Osteoblast (primary cell): ENCODE results near the gene PRKN. TPM values are rescaled to one million over a fixed set of nuclear protein-coding genes. Genes with fewer than 3 reads are reported as not detected.

ENCODE experiments used
- DNase-seq: peaks from one replicate; pipeline ENCODE4 v3.0.0; 2011; ENCODE audit warnings: low spot score, mixed read lengths; ENCODE audit not compliant: insufficient read length; ENCODE audit errors: missing footprints
- H2AFZ ChIP-seq: 2 replicates; pipeline ENCODE4 v1.6.0; 2011; ENCODE audit warnings: mild to moderate bottlenecking, low read length
- H3K27ac ChIP-seq: 2 replicates; pipeline ENCODE4 v1.5.1; 2011; ENCODE audit warnings: mild to moderate bottlenecking, low read depth, low read length, moderate library complexity
- H3K27me3 ChIP-seq: 2 replicates; pipeline ENCODE4 v1.6.0; 2012; ENCODE audit warnings: mild to moderate bottlenecking, control low read depth, inconsistent platforms, low read length, moderate library complexity; ENCODE audit not compliant: insufficient read depth
- H3K36me3 ChIP-seq: 2 replicates; pipeline ENCODE4 v1.5.1; 2011; ENCODE audit warnings: mild to moderate bottlenecking, low read length, control low read depth, moderate library complexity; ENCODE audit not compliant: insufficient read depth
- H3K4me1 ChIP-seq: 2 replicates; pipeline ENCODE4 v1.5.1; 2011; ENCODE audit warnings: mild to moderate bottlenecking, low read length, control low read depth, moderate library complexity; ENCODE audit not compliant: insufficient read depth
- H3K4me2 ChIP-seq: 2 replicates; pipeline ENCODE4 v1.6.0; 2011; ENCODE audit warnings: mild to moderate bottlenecking, low read length; ENCODE audit not compliant: insufficient read depth
- H3K4me3 ChIP-seq: fragments of 200-600 bp; sonication (generic); 3 replicates; pipeline ENCODE4 v1.5.1; 2012; ENCODE audit warnings: mild to moderate bottlenecking, low read length, inconsistent platforms; ENCODE audit not compliant: insufficient read depth
- H3K79me2 ChIP-seq: 2 replicates; pipeline ENCODE4 v1.6.0; 2012; ENCODE audit warnings: mild to moderate bottlenecking, low read length, control low read depth, inconsistent platforms; ENCODE audit not compliant: insufficient read depth
- H3K9me3 ChIP-seq: 2 replicates; pipeline ENCODE4 v1.5.1; 2011; ENCODE audit warnings: low read depth, low read length, control low read depth
- H4K20me1 ChIP-seq: 2 replicates; pipeline ENCODE4 v1.6.0; 2012; ENCODE audit warnings: mild to moderate bottlenecking, low read length, control low read depth; ENCODE audit not compliant: insufficient read depth
- CTCF ChIP-seq: IDR thresholded peaks from 2 replicates; pipeline ENCODE4 v1.5.1; 2011; ENCODE audit warnings: mild to moderate bottlenecking, low read depth, low read length, moderate library complexity; ENCODE audit errors: extremely low read depth
- total RNA-seq: library from RNA; depleted of rRNA; stranded (reverse); fragments of >200 nt; gene quantifications from 2 replicates; pipeline ENCODE4 v1.2.3, GENCODE V29; 2012

The PRKN gene
- total RNA-seq, 1 donor, result 2.9 TPM

GRCh38 chr6:162603231-162604015, 124.1 kb downstream of the PRKN start:
- no peaks in the 10 kb centered on the region for H3K79me2 ChIP-seq
- TF ChIP-seq CTCF, result no peak
- no peaks in the 10 kb centered on the region for H3K9me3 ChIP-seq
- no peak overlapping the region for H3K27ac ChIP-seq
- H3K4me2 ChIP-seq, result no peak overlapping the region
- no peaks in the 10 kb centered on the region for H3K4me1 ChIP-seq
- DNase-seq, result no peak
- no peaks in the 10 kb centered on the region for H4K20me1 ChIP-seq
- no peak overlapping the region for H2AFZ ChIP-seq
- H3K36me3 ChIP-seq, result no peaks in the 10 kb centered on the region
- H3K4me3 ChIP-seq, result no peak overlapping the region
- no peaks in the 10 kb centered on the region for H3K27me3 ChIP-seq

- no peaks in the 10 kb centered on the region for H3K36me3 ChIP-seq
- no peak overlapping the region for H3K4me2 ChIP-seq
- H2AFZ ChIP-seq, result no peak overlapping the region
- no peak overlapping the region for H3K27ac ChIP-seq
- TF ChIP-seq CTCF, result no peak
- no peaks in the 10 kb centered on the region for H3K27me3 ChIP-seq
- H4K20me1 ChIP-seq, result no peaks in the 10 kb centered on the region
- H3K4me3 ChIP-seq, result no peak overlapping the region
- H3K79me2 ChIP-seq, result no peaks in the 10 kb centered on the region
- no peaks in the 10 kb centered on the region for H3K9me3 ChIP-seq
- H3K4me1 ChIP-seq, result no peaks in the 10 kb centered on the region
- DNase-seq, result no peak
These were observed 124.8 kb downstream of the PRKN start for GRCh38 chr6:162602759-162603158.

- H3K9me3 ChIP-seq, result peaks cover 3% of the 10 kb centered on the region
- H3K4me3 ChIP-seq, result no peak overlapping the region
- H3K79me2 ChIP-seq, result no peaks in the 10 kb centered on the region
- no peak overlapping the region for H3K27ac ChIP-seq
- H3K36me3 ChIP-seq, result no peaks in the 10 kb centered on the region
- no peak overlapping the region for H3K4me2 ChIP-seq
- no peaks in the 10 kb centered on the region for H3K27me3 ChIP-seq
- no peak for DNase-seq
- TF ChIP-seq CTCF, result no peak
- H3K4me1 ChIP-seq, result no peaks in the 10 kb centered on the region
- no peak overlapping the region for H2AFZ ChIP-seq
- no peaks in the 10 kb centered on the region for H4K20me1 ChIP-seq
These were observed 130.9 kb downstream of the PRKN start for GRCh38 chr6:162596676-162597075.

GRCh38 chr6:162591517-162591916, 136.0 kb downstream of the PRKN start:
- no peak overlapping the region for H3K4me2 ChIP-seq
- H3K36me3 ChIP-seq, result no peaks in the 10 kb centered on the region
- no peak overlapping the region for H3K4me3 ChIP-seq
- H3K27me3 ChIP-seq, result no peaks in the 10 kb centered on the region
- H2AFZ ChIP-seq, result no peak overlapping the region
- no peak overlapping the region for H3K27ac ChIP-seq
- no peak for DNase-seq
- no peak for TF ChIP-seq CTCF
- H3K9me3 ChIP-seq, result peaks cover 5% of the 10 kb centered on the region
- H3K79me2 ChIP-seq, result no peaks in the 10 kb centered on the region
- H3K4me1 ChIP-seq, result no peaks in the 10 kb centered on the region
- no peaks in the 10 kb centered on the region for H4K20me1 ChIP-seq
